Measurements from ENCODE around the gene STAC.
"Not testable (repeated sequence)": the region's sequence is repeated elsewhere in the genome, so short reads cannot be mapped to it uniquely, and the experiment has no call there.

The STAC gene

DNA sequence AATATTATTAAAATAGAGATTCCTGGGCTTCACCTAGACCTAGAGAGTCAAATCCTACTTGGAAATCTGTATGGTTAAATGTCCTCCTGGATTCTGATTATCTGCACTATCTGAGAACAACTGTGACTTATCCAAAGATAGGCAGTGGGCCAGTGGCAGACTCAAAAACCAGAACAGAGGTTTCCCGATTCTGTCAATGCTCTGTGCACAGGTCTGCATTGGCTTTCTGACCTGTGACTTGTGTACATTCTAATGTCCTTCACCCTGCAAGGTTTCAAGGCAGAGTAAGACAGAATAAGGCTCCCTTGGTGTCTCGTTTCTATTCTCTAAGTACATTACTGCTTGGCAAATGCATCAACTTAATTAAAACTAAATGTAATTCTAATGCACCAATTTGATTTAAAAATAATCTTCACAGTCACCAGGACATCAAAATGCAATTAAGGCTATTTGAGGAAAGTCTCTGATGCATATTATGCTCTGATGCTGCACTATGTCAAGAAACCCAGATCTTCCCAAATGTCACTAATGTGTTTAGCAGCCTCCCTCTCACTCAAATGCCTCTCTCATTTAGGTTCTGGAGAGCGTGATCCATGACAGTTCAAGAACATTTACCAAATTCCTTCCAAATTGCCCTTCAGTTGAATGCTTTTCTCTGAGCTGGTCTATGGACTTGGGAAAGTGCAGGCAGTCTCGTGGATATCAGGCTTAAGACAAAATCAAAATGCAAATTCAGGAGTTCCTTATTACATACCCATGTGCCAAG lies 140.1 kb downstream of the STAC start:
- no peak for DNase-seq (ENCODE audit: low read depth)

- DNase-seq (ENCODE audit: low read depth), result no peak
These were observed 140.7 kb downstream of the STAC start for GRCh38 chr3:36521007-36521379.

DNA sequence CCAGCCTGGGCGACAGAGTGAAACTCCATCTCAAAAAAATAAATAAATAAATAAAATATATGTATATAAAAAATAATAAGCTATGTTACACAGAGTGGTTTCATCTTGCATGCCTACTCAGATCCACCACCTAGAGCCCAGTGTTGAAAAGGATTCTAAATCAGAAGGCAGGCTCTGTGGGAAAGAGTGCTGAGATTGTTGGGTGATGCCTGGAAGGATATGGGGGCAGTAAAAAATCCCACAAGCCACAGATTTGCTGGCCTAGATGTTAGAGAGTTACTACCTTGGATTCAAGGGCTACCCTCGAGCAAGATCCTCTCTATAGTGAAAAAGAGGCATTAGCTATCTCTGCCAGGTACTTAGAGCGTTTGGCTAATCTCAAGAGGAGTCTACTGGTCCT lies 144.3 kb downstream of the STAC start:
- no peak for DNase-seq (ENCODE audit: low read depth)

DNA sequence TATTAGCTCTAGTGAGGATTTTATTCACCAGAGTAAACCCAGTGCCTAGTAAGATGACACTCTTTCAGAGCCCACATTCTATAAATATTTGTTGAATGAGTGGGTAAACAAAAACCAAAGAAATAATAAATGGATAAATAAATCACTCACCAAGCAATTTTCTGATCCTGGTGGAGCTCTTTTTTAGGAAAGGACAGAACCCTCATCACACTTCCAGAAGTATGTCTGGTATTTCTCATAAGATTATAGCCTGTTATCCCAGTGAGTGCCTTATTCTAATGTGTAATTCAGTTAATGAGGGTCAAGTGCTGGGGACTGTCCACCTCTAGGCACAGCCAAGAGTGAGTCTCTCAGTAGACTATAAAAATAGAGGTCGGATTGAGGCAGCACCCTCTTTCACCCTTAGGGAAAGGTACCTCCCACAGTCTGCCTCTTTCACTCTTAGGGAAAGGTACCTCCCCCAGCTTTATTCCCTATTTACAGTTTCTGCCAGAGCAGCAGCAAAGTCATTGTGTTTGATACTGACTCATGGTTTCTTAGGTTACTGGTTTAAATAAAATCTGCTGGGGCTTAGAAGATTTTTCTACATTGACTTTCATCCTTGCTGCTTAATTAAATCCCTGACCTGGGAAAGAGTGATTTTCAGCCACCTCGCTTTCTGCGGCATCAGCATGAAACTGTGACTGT lies 145.0 kb downstream of the STAC start:
- DNase-seq (ENCODE audit: low read depth), result no peak

GRCh38 chr3:36538136-36538749 lies 157.9 kb downstream of the STAC start:
- no peak for DNase-seq (ENCODE audit: low read depth)

GRCh38 chr3:36540888-36541518 lies 160.7 kb downstream of the STAC start:
- DNase-seq (ENCODE audit: low read depth), result no peak

- DNase-seq (ENCODE audit: low read depth), result no peak
These were observed 161.9 kb downstream of the STAC start for GRCh38 chr3:36542186-36542585.

- no peak for DNase-seq (ENCODE audit: low read depth)
These were observed 163.1 kb downstream of the STAC start for GRCh38 chr3:36543276-36543997.

DNA sequence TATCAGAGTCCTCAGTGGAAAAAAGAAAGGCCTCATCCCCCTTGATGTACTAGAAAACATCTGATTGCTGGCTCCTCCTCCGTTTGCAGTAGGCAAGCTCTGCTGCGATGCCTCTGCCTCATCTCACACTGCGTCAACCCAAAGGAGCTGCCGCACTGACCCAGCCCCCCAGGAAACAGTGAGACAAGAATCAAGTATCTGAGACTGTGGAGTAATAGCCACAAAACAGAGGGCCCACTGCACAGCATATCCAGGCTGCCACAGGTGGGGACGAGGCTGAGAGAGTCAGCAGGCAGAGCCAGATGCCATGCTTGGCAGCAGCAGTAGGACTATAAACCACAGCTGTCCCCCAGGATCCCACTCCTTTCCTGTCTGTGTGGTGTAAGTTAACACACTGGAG lies 165.9 kb downstream of the STAC start:
- DNase-seq (ENCODE audit: low read depth), result no peak

- no peak for DNase-seq (ENCODE audit: low read depth)
These were observed 168.4 kb downstream of the STAC start for GRCh38 chr3:36548712-36549111.

DNA sequence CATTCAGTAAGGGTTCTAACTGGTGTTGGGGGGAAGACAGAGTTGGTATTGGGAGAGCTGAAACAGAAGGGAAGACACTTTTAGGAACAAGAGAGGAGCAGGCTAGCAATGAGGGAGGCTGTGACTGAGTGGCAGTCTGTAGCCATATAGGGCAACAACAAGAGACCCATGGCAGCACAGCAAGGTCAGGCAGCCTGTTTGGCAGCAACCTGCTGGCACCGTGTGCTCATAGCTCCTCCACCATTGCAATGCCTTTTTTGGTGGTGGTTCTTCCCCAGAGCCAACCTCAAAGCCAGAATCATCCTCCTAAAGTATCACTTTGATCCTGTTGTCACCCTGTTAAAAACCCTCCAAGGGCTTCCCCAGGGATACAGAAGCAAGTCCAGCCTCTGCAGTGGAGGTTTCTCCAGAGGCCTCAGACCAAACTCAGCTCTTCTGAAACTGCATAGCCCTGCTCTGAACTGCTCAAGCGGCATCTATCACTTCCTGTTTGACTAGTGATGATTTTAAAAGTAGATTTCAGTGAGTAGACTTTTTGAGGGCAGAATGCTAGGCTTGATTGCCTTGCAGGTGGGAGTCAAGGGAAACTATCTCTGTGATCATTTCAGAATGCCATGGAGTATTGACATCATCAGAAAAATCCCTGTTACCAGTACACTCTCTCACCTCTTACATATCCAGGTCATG lies 176.9 kb downstream of the STAC start:
- no peak for DNase-seq (ENCODE audit: low read depth)

- DNase-seq (ENCODE audit: low read depth), result no peak
These were observed 177.6 kb downstream of the STAC start for GRCh38 chr3:36557708-36558421.

DNA sequence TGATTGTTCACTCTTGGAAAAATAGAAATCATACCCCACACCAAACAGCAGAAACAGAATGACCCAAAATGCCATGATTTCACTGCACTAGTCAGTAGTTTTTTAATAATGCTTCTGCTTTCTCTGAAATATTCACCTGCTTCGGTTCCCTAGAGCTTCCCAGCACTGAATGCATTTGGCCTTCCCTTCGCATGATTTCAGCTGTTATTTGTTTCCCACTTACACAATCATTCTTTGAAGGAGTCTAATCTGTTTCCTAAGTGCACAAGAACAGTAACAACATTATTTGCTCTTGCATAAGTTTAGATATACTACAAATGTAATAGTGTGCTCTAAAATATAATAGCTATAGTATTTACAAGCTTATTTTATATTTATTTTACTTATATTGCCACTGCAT lies 178.7 kb downstream of the STAC start:
- DNase-seq (ENCODE audit: low read depth), result no peak

DNA sequence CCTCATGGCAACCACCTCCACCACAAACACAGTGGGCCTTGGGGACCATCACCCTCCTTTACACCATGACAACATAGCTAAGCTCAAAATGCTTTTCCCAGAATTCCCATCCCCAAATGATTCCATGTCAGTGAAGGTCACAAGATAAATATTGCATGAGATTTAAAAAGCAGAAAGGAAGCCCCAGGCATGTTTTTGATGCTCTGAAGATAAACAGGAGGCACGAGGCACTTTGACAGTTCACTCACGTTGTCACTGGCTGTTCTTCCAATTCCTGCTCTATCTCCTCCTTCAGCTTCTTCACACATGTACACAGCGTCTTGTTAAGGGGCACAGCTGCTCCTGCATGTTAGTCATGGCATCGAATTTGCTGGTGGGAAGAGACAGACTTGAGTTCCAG lies 180.4 kb downstream of the STAC start:
- no peak for DNase-seq (ENCODE audit: low read depth)

DNA sequence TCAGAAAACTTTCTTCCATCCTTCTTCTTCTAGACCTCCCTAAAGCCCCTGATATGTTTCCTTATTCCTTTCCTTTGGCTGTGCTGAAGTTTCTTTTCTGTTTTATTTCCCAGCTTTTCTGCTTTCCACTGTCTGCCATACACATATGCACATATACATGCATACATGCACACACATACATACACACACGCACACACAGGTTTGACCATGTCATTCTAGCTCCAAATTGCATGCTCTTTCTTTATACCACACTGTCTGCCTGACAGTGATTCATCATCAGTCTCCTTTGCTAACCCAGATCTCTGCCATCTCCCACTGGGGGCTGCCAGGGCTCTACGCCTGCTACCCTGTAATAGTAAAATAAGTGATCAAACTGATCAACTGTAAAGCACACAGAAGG lies 181.3 kb downstream of the STAC start:
- no peak for DNase-seq (ENCODE audit: low read depth)

DNA sequence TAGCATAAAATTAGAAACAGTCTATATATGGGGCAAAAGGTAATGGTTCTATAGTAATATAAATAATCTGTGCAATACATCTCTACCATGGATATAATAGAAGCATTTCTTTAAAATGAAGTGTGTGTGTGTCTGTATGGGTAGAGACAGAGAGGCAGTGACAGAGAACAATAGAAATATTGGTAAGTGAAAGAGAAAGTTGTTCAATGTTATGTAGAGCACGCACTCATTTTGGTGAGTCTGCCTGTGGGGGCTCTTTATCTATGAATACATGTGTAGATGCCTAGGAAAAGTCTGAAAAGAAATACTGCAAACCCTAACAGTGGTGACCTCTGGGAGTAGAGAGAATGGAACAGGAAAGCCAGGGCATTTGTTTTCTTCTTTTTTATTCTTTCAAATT lies 182.6 kb downstream of the STAC start:
- no peak for DNase-seq (ENCODE audit: low read depth)

GRCh38 chr3:36575241-36575640 lies 194.9 kb downstream of the STAC start:
- no peak for DNase-seq (ENCODE audit: low read depth)

GRCh38 chr3:36578418-36578817 lies 198.1 kb downstream of the STAC start:
- not testable (repeated sequence) for DNase-seq (ENCODE audit: low read depth)

DNA sequence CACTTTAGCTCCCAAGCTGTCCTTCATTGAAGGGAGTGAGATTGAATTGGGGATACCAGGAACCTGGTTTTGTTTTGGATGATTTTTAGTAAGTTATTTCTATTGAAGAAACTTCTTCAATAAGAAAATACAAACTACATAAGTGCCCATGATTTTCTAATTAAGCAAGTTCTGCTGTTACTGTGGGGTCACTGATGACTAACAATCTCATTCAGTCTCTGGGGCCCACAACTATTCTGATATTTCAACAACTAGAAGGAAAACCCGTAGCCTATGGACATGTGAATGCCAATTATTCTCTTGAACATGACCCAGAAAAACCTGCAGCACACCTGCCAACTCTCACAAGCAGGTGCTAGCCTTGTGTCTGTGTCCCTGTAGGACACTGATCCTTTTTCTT lies 199.4 kb downstream of the STAC start:
- DNase-seq (ENCODE audit: low read depth), result no peak

- no peak for DNase-seq (ENCODE audit: low read depth)
These were observed 200.4 kb downstream of the STAC start for GRCh38 chr3:36580716-36581115.

GRCh38 chr3:36591959-36592358 lies 211.7 kb downstream of the STAC start:
- no peak for DNase-seq (ENCODE audit: low read depth)
